Osteocyte (in vitro differentiated cells): ENCODE results near the gene SYTL2. TPM values are rescaled to one million over a fixed set of nuclear protein-coding genes. Genes with fewer than 3 reads are reported as not detected.
"Not testable (repeated sequence)": the region's sequence is repeated elsewhere in the genome, so short reads cannot be mapped to it uniquely, and the experiment has no call there.

Experiments
- DNase-seq: peaks from one replicate; pipeline ENCODE4 v3.0.0; 2021; ENCODE audit warnings: mixed read lengths; ENCODE audit not compliant: unreplicated experiment; ENCODE audit errors: extremely low spot score
- H3K27ac Mint-ChIP-seq: one replicate; pipeline ENCODE4 v1.8.0; 2021; ENCODE audit warnings: mild to moderate bottlenecking, mixed read lengths; ENCODE audit not compliant: unreplicated experiment
- H3K27me3 Mint-ChIP-seq: one replicate; pipeline ENCODE4 v1.8.0; 2021; ENCODE audit warnings: mixed read lengths; ENCODE audit not compliant: unreplicated experiment
- H3K36me3 Mint-ChIP-seq: one replicate; pipeline ENCODE4 v1.8.0; 2021; ENCODE audit warnings: mixed read lengths; ENCODE audit not compliant: unreplicated experiment
- H3K4me1 Mint-ChIP-seq: one replicate; pipeline ENCODE4 v1.8.0; 2021; ENCODE audit warnings: mixed read lengths; ENCODE audit not compliant: unreplicated experiment
- H3K4me3 Mint-ChIP-seq: one replicate; pipeline ENCODE4 v1.8.0; 2021; ENCODE audit warnings: mild to moderate bottlenecking, moderate library complexity, mixed read lengths; ENCODE audit not compliant: unreplicated experiment
- H3K9me3 Mint-ChIP-seq: one replicate; pipeline ENCODE4 v1.8.0; 2021; ENCODE audit warnings: mixed read lengths; ENCODE audit not compliant: unreplicated experiment
- total RNA-seq: library from RNA; stranded (reverse); gene quantifications from 2 replicates; pipeline ENCODE4 v1.2.1, GENCODE V29; 2021
- TF ChIP-seq, protein P1 (sequence below): fragments of 200-600 bp; sonication (generic); IDR thresholded peaks from 2 replicates; pipeline ENCODE4 v1.5.0; 2021; ENCODE audit warnings: antibody characterized with exemption, mild to moderate bottlenecking, moderate library complexity

The SYTL2 gene
- total RNA-seq, 1 donor from 2014 or later, result 4.0 TPM

DNA sequence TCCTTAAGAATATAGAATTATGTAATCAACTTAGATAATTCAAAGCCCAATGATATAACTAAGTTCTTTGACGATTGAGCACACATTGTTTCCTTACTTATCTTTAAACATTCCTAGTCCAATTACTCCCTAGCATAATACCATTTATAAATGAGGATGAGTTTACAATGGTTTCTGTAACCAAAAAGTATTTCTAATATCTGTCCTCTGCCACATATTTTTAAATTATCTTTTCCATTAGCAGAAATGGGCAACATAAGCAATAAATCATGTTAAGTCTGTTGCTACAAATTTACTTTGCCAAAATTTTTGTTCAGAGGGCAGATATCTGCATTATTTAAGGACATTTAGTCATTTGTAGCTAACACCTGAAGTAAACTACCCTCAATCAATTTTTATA lies 152.8 kb downstream of the SYTL2 start:
- no peaks in the 10 kb centered on the region for H3K9me3 Mint-ChIP-seq
- peaks cover 37% of the 10 kb centered on the region for H3K4me1 Mint-ChIP-seq
- no peak for DNase-seq
- no peaks in the 10 kb centered on the region for H3K27me3 Mint-ChIP-seq
- no peak overlapping the region for H3K27ac Mint-ChIP-seq
- no peak overlapping the region for H3K4me3 Mint-ChIP-seq
- peaks cover 39% of the 10 kb centered on the region for H3K36me3 Mint-ChIP-seq
- TF ChIP-seq, protein P1, sequence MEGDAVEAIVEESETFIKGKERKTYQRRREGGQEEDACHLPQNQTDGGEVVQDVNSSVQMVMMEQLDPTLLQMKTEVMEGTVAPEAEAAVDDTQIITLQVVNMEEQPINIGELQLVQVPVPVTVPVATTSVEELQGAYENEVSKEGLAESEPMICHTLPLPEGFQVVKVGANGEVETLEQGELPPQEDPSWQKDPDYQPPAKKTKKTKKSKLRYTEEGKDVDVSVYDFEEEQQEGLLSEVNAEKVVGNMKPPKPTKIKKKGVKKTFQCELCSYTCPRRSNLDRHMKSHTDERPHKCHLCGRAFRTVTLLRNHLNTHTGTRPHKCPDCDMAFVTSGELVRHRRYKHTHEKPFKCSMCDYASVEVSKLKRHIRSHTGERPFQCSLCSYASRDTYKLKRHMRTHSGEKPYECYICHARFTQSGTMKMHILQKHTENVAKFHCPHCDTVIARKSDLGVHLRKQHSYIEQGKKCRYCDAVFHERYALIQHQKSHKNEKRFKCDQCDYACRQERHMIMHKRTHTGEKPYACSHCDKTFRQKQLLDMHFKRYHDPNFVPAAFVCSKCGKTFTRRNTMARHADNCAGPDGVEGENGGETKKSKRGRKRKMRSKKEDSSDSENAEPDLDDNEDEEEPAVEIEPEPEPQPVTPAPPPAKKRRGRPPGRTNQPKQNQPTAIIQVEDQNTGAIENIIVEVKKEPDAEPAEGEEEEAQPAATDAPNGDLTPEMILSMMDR, result no peak

- no peaks in the 10 kb centered on the region for H3K9me3 Mint-ChIP-seq
- DNase-seq, result no peak
- TF ChIP-seq, protein P1, result no peak
- peaks cover 41% of the 10 kb centered on the region for H3K36me3 Mint-ChIP-seq
- no peak overlapping the region for H3K4me3 Mint-ChIP-seq
- peaks cover 28% of the 10 kb centered on the region for H3K4me1 Mint-ChIP-seq
- no peak overlapping the region for H3K27ac Mint-ChIP-seq
- no peaks in the 10 kb centered on the region for H3K27me3 Mint-ChIP-seq
Observed at GRCh38 chr11:85656777-85657176, 154.2 kb downstream of the SYTL2 start.

DNA sequence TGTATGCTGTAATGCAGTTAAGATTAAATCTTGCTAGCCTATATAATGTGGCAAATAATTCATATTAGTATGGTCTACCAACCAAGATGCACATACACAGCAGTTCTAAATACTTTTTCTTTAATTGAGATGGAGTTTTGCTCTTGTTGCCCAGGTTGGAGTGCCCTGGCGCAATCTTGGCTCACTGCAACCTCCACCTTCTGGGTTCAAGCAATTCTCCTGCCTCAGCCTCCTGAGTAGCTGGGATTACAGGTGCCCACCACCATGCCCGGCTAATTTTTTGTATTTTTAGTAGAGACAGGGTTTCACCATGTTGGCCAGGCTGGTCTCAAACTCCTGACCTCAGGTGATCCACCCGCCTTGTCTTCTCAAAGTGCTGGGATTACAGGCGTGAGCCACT lies 156.6 kb downstream of the SYTL2 start:
- Mint-ChIP-seq H3K36me3 (peaks cover 25% of the 10 kb centered on the region), H3K4me1 (peaks cover 11% of the 10 kb centered on the region)
- not testable (repeated sequence) for H3K27me3 Mint-ChIP-seq, H3K27ac Mint-ChIP-seq, H3K4me3 Mint-ChIP-seq, DNase-seq, H3K9me3 Mint-ChIP-seq

DNA sequence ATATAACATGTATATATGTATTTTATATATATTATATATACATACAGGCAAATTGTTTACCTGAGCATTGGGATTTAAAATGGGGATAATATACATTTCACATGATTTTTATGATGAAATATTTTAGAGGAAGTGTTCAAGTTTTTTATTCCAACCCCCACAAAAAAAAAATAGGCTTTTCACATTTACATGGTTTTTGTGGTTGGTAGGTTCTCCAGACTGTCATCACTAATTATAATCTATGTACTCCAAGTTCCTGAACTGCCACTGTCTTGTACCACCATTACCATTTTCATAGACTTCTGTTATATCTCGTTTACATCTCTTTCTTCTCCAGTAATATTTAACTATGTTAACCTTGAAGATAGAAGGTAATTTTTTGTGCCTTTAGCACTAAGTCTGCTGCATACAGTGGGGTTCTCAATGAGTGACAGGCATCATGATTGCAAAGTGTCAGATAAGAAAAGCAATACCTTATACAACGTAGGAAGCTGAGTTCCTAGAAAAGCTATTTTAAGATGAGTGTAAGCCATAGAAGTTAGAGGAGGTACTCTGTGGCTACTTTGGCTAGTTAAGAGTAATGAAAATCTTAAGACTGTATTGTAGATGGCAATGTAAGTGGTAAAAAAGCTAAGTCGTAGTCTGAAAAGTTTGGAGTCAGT lies 158.0 kb downstream of the SYTL2 start:
- H3K27ac Mint-ChIP-seq, result peak overlapping the region; percentile 29
- TF ChIP-seq, protein P1, result no peak
- no peaks in the 10 kb centered on the region for H3K27me3 Mint-ChIP-seq

DNA sequence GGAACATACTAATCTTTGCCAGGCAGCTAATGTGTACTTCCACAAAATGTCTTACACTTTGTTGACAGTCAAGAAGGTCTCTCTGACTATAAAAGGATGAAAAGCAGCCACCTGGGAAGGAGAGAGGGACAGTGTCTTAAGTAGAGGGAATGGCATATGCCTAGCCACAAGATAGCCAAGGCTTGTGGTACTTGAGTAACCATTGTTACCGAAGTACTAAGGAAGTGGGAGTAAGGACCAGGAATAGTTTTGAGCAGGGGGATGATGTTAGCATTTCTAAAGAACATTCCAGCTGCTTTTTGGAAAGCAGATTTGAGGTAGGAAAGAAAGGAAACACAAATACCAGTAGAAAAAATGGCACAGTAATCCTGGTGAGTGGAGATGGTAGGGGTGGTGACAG lies 159.8 kb downstream of the SYTL2 start:
- H3K4me3 Mint-ChIP-seq, result no peak overlapping the region
- H3K27ac Mint-ChIP-seq, result no peak overlapping the region
- peaks cover 22% of the 10 kb centered on the region for H3K4me1 Mint-ChIP-seq
- no peak for DNase-seq
- peaks cover 5% of the 10 kb centered on the region for H3K36me3 Mint-ChIP-seq
- no peaks in the 10 kb centered on the region for H3K27me3 Mint-ChIP-seq
- no peaks in the 10 kb centered on the region for H3K9me3 Mint-ChIP-seq
- TF ChIP-seq, protein P1, result no peak

More for the DNA sequence above, 158.0 kb downstream of the SYTL2 start:
- peaks cover 20% of the 10 kb centered on the region for H3K4me1 Mint-ChIP-seq
- H3K36me3 Mint-ChIP-seq, result peaks cover 17% of the 10 kb centered on the region
- no peaks in the 10 kb centered on the region for H3K9me3 Mint-ChIP-seq
- DNase-seq, result no peak
- no peak overlapping the region for H3K4me3 Mint-ChIP-seq
